ENCODE data around the gene PIK3R2.

PIK3R2 gene

GRCh38 chr19:18214779-18215433 lies 61.9 kb downstream of the PIK3R2 start:
- DNase-seq (ENCODE audit: low read depth) = no peak

GRCh38 chr19:18216789-18217188 lies 63.8 kb downstream of the PIK3R2 start:
- TF ChIP-seq CTCF (IDR thresholded peaks at IDR 0.05; ENCODE audit: control insufficient read depth, insufficient read depth, low read depth, low read length, missing control alignments) = no peak
- no peak for DNase-seq (ENCODE audit: low read depth)
- no peak overlapping the region for H3K4me3 ChIP-seq (ENCODE audit: control insufficient read depth, low read depth, low read length)

More at GRCh38 chr19:18214779-18215433, 61.9 kb downstream of the PIK3R2 start:
- TF ChIP-seq CTCF (IDR thresholded peaks at IDR 0.05; ENCODE audit: control insufficient read depth, insufficient read depth, low read depth, low read length, missing control alignments) = no peak
- H3K4me3 ChIP-seq (ENCODE audit: control insufficient read depth, low read depth, low read length) = no peak overlapping the region

- no peak overlapping the region for H3K4me3 ChIP-seq (ENCODE audit: control insufficient read depth, low read depth, low read length)
- TF ChIP-seq CTCF (IDR thresholded peaks at IDR 0.05; ENCODE audit: control insufficient read depth, insufficient read depth, low read depth, low read length, missing control alignments) = no peak
- no peak for DNase-seq (ENCODE audit: low read depth)
Measured at GRCh38 chr19:18218159-18218558, 65.2 kb downstream of the PIK3R2 start.

GRCh38 chr19:18218600-18218999 lies 65.6 kb downstream of the PIK3R2 start:
- no peak for TF ChIP-seq CTCF (IDR thresholded peaks at IDR 0.05; ENCODE audit: control insufficient read depth, insufficient read depth, low read depth, low read length, missing control alignments)
- H3K4me3 ChIP-seq (ENCODE audit: control insufficient read depth, low read depth, low read length) = no peak overlapping the region
- DNase-seq (ENCODE audit: low read depth) = no peak

Data from AG09309 (cell line).